Mucosa of descending colon (tissue), 3 donors: ENCODE data around the gene RNF31. TPM values are rescaled to one million over a fixed set of nuclear protein-coding genes. Genes with fewer than 3 reads are reported as not detected.

Experiments used
- ATAC-seq: fragments of 200-7000 bp; cut with Tn5 transposase; one replicate; pipeline ENCODE4 v1.9.1; 2020; ENCODE audit warnings: mild to moderate bottlenecking, moderate library complexity
- DNase-seq, 3 donors: peaks; one replicate each; pipeline ENCODE4 v3.0.0-alpha.2; 2020
- H3K36me3 ChIP-seq: fragments of 200-600 bp; one replicate; pipeline ENCODE4 v1.8.0; 2021; ENCODE audit warnings: low read depth, mild to moderate bottlenecking
- H3K4me1 ChIP-seq: fragments of 200-600 bp; one replicate; pipeline ENCODE4 v1.8.0; 2021; ENCODE audit warnings: low read depth, mild to moderate bottlenecking
- H3K4me3 ChIP-seq: fragments of 200-600 bp; one replicate; pipeline ENCODE4 v1.8.0; 2021; ENCODE audit warnings: mild to moderate bottlenecking
- H3K9me3 ChIP-seq: fragments of 200-600 bp; one replicate; pipeline ENCODE4 v1.8.0; 2021; ENCODE audit warnings: mild to moderate bottlenecking
- intact Hi-C, 2 donors: fragments of 100-400 bp; cut with DNase I in 1 of 2; cut with micrococcal nuclease in 1 of 2; formaldehyde crosslinking; loops; one replicate each; pipeline versions ENCODE4 v1.11.0 to v1.11.1; 2022; cut with DNase I, micrococcal nuclease
- total RNA-seq, 3 donors: library from RNA; stranded (reverse); fragmentation: NEBNext Ultra II Directional in 2 of 3; extraction: Animal tissue kit (Norgen Biotek cat#: 25700) in 2 of 3; gene quantifications; one replicate each; pipeline versions ENCODE4 v1.2.1 to v1.2.4, GENCODE V29; 2021 to 2023
- TF ChIP-seq, protein P1 (sequence below): fragments of 200-600 bp; IDR thresholded peaks from one replicate; pipeline ENCODE4 v1.8.0; 2022; ENCODE audit warnings: antibody characterized with exemption, mild to moderate bottlenecking
- donor health status: DM: no; HTN: no; CAD: no; lungs with moderate emphysema.
- donor health status: DM: no; HTN: no; CAD: no.
- donor health status: DM: no; HTN: yes; CAD: no.

RNF31 gene
- total RNA-seq, 3 donors from 2014 or later: 52.8 to 66.2 (median 59.0) TPM

DNA sequence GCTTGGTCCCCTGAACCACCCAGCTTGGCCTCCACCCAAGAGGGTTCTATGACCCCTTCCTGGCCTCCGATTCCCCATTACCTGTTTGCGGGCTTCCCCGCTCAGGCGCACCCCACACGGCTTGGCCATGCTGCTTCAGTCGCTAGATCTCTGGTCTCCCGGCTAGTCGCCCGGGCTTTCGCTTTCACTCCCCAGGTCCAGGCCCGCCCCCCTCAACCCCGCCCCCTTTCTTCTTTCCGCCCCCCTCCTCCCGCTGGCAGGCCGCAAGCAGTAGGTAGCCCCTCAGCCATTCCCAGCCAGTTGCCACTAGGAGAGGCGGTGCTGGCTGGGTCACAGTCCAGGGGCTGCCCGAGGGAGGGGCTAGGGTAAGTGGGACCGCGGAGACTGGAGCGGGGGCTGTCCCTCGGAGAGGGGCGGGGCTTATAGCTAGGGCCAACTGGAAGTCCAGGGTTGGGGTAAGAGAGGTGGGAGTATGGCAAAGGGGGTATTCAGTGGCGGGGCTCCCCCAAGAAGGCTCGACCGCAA, 783 bp upstream of the RNF31 start, which contains the start of gene PSME2:
PSME2 (minus strand) TSS at position 158 of the 525 bp plus-strand sequence; CDS start at position 129, 29 bp downstream.
- Histone ChIP-seq H3K9me3 (no peaks in the 10 kb centered on the region), H3K4me1 (peaks cover 37% of the 10 kb centered on the region), H3K36me3 (peaks cover 3% of the 10 kb centered on the region), H3K4me3 (peak within 1 kb of the TSS; percentile 84)
- intact Hi-C loops: no loop called here
- DNase-seq: peak; percentile 94 to 98 (median 96)
- TF ChIP-seq, protein P1, sequence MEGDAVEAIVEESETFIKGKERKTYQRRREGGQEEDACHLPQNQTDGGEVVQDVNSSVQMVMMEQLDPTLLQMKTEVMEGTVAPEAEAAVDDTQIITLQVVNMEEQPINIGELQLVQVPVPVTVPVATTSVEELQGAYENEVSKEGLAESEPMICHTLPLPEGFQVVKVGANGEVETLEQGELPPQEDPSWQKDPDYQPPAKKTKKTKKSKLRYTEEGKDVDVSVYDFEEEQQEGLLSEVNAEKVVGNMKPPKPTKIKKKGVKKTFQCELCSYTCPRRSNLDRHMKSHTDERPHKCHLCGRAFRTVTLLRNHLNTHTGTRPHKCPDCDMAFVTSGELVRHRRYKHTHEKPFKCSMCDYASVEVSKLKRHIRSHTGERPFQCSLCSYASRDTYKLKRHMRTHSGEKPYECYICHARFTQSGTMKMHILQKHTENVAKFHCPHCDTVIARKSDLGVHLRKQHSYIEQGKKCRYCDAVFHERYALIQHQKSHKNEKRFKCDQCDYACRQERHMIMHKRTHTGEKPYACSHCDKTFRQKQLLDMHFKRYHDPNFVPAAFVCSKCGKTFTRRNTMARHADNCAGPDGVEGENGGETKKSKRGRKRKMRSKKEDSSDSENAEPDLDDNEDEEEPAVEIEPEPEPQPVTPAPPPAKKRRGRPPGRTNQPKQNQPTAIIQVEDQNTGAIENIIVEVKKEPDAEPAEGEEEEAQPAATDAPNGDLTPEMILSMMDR: no peak
- peak; percentile 80 for ATAC-seq

DNA sequence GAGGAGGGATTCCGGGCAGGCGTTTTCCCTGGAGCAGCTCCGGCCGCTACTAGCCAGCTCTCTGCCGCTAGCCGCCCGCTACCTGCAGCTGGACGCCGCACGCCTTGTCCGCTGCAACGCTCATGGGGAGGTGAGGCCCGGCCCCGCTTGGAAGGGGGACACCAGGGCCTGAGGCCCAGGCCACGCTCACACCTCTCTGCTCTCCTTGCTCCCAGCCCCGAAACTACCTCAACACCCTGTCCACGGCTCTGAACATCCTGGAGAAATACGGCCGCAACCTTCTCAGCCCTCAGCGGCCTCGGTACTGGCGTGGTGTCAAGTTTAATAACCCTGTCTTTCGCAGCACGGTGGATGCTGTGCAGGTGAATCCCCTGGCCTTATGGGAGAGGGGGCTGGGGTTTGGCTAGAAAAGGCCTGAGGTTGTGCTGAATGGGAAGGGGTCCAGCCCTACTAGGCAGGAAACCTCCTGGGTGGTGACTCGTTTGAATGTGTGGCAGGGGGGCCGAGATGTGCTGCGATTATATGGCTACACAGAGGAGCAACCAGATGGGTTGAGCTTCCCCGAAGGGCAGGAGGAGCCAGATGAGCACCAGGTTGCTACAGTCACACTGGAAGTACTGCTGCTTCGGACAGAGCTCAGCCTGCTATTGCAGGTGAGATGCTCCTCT, 597 bp downstream of the RNF31 start:
- peaks cover 23% of the 10 kb centered on the region for H3K4me1 ChIP-seq
- intact Hi-C loops: no loop called here
- peak overlapping the region; percentile 84 for H3K4me3 ChIP-seq
- peaks cover 3% of the 10 kb centered on the region for H3K36me3 ChIP-seq
- TF ChIP-seq, protein P1: no peak
- ATAC-seq: peak; percentile 1
- no peaks in the 10 kb centered on the region for H3K9me3 ChIP-seq
- DNase-seq: no peak

DNA sequence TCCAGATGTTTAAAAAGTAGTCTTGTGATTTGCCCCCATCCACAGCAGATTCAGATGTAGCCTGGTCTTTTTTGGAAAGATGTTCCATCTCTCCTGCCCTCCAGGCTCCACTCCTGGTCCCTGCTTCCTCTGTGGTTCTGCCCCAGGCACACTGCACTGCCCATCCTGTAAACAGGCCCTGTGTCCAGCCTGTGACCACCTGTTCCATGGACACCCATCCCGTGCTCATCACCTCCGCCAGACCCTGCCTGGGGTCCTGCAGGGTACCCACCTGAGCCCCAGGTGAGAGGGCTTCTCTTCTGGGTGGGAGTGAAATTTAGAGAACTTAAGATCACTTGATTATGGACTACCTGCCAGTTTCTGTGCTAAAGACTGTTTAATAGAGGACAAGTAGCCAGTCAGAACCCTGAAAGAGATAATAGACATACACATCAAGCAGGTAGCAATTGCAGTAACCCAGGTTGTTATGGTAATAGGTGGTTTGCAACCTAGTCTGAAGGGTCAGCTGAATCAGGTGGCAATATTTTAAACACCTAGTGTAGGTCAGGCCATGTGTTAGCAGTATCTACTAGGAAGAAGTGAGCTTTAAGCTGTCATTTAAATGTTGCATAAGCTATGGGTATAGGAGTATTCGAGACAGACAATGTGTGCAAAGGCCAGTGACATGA, 2.1 kb downstream of the RNF31 start:
- Histone ChIP-seq H3K4me1 (peaks cover 23% of the 10 kb centered on the region), H3K4me3 (no peak overlapping the region), H3K36me3 (peaks cover 3% of the 10 kb centered on the region), H3K9me3 (no peaks in the 10 kb centered on the region)
- no peak for ATAC-seq
- no peak for DNase-seq
- TF ChIP-seq, protein P1: no peak
- intact Hi-C loops: no loop called here

DNA sequence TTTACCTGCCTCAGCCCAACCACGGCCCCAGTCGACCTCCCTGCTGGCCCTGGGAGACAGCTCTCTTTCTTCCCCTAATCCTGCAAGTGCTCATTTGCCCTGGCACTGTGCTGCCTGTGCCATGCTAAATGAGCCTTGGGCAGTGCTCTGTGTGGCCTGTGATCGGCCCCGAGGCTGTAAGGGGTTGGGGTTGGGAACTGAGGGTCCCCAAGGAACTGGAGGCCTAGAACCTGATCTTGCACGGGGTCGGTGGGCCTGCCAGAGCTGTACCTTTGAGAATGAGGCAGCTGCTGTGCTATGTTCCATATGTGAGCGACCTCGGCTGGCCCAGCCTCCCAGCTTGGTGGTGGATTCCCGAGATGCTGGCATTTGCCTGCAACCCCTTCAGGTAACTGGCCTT, 2.8 kb downstream of the RNF31 start:
- no peak for ATAC-seq
- Histone ChIP-seq H3K9me3 (no peaks in the 10 kb centered on the region), H3K36me3 (peaks cover 3% of the 10 kb centered on the region), H3K4me1 (peaks cover 21% of the 10 kb centered on the region), H3K4me3 (no peak overlapping the region)
- TF ChIP-seq, protein P1: no peak
- no peak for DNase-seq
- intact Hi-C loops: no loop called here

DNA sequence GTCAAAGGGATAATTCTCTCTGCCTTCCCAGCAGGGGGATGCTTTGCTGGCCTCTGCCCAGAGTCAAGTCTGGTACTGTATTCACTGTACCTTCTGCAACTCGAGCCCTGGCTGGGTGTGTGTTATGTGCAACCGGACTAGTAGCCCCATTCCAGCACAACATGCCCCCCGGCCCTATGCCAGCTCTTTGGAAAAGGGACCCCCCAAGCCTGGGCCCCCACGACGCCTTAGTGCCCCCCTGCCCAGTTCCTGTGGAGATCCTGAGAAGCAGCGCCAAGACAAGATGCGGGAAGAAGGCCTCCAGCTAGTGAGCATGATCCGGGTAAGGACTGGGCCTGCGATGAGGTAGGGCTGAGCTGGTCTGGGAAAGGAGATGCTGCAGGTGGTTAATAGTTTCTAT, 3.3 kb downstream of the RNF31 start:
- Histone ChIP-seq H3K4me3 (no peak overlapping the region), H3K36me3 (peaks cover 3% of the 10 kb centered on the region), H3K9me3 (no peaks in the 10 kb centered on the region), H3K4me1 (peaks cover 16% of the 10 kb centered on the region)
- ATAC-seq: no peak
- TF ChIP-seq, protein P1: no peak
- intact Hi-C loops: no loop called here
- no peak for DNase-seq
